Measurements from ENCODE around the gene CCDC194.

DNA sequence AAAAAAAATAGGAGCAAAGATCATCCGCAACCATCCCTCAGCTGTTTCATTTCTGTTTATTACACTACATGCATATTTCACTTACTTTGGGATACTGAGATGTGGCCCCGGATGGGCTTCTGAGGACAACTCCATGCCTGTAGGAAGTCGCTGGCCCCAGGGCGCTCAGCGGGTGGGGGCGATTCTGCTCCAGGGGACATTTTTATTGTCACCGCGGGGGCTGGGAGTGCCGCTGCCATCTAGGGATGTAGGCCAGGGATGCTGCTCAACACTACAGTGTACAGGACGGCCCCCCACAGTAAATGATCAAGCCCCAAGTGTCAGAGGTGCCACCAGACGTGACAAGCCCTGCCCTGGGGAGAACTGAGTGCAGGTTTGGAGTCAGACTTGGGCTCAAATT lies 17.8 kb upstream of the CCDC194 start:
- TF ChIP-seq, protein P1, sequence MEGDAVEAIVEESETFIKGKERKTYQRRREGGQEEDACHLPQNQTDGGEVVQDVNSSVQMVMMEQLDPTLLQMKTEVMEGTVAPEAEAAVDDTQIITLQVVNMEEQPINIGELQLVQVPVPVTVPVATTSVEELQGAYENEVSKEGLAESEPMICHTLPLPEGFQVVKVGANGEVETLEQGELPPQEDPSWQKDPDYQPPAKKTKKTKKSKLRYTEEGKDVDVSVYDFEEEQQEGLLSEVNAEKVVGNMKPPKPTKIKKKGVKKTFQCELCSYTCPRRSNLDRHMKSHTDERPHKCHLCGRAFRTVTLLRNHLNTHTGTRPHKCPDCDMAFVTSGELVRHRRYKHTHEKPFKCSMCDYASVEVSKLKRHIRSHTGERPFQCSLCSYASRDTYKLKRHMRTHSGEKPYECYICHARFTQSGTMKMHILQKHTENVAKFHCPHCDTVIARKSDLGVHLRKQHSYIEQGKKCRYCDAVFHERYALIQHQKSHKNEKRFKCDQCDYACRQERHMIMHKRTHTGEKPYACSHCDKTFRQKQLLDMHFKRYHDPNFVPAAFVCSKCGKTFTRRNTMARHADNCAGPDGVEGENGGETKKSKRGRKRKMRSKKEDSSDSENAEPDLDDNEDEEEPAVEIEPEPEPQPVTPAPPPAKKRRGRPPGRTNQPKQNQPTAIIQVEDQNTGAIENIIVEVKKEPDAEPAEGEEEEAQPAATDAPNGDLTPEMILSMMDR (conservative IDR thresholded peaks at IDR 0.05 in 1 of 2, IDR thresholded peaks at IDR 0.05 in 1 of 2; ENCODE audit: extremely low read depth in 1 of 2, insufficient read depth in 1 of 2, low read depth in 1 of 2, low read length in 2 of 2) = no peak
- no peak for TF ChIP-seq EZH2 (IDR thresholded peaks at IDR 0.05; ENCODE audit: borderline replicate concordance, low read length)
